ENCODE measurements around the gene TMEM203. TPM values are rescaled to one million over a fixed set of nuclear protein-coding genes. Genes with fewer than 3 reads are reported as not detected.
"Not testable (repeated sequence)": the region's sequence is repeated elsewhere in the genome, so short reads cannot be mapped to it uniquely, and the experiment has no call there.

The TMEM203 gene
- total RNA-seq, 4 donors from 2014 or later = 19.4 to 29.6 (median 25.4) TPM

DNA sequence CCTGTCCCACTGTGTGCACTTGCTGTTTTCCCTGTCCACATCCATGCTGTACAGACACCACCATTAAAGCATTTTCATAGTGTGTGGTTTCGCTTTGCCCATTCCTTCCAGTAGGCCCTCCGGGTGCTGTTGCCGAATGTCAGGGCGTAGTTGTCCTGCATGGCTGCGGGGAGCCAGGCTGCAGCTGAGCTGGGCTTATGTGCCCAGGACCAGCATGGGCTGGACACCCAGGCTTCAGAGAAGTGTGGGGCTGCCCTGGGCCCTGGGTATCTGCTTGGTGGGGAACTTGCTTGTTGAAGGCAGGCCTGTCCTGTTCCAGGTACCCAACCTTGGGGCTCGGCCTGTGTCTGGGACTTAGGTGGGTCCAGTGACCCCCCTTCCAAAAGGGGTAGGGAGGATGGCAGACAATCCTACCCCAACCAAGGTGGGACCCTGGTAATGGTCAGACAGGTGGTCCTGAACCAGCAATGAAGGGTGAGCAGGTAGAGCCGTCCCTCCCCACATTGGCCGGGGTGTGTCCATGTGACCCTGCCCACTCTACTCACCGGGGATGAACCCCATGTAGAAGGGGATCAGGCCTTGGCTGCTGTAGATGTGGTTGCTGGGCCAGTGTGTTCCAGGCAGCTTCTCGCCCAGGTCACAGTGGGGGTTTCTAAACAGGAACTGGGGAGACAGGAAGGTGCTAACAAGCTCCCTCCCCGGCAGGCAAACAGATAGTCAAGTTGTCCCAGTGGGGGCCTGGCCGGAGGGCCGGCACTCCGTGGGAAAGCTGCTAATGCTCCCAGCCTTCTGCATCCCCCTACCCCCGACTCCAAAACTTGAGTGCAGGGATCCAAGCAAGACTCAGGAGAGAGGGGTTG lies 38.4 kb upstream of the TMEM203 start:
- peak overlapping the region in 2 of 4 donors; percentile 4 to 12 for H3K27ac ChIP-seq
- peaks cover 30 to 64% (median 37%) of the 10 kb centered on the region in 3 donors for H3K4me1 ChIP-seq
- TF ChIP-seq, protein P1, sequence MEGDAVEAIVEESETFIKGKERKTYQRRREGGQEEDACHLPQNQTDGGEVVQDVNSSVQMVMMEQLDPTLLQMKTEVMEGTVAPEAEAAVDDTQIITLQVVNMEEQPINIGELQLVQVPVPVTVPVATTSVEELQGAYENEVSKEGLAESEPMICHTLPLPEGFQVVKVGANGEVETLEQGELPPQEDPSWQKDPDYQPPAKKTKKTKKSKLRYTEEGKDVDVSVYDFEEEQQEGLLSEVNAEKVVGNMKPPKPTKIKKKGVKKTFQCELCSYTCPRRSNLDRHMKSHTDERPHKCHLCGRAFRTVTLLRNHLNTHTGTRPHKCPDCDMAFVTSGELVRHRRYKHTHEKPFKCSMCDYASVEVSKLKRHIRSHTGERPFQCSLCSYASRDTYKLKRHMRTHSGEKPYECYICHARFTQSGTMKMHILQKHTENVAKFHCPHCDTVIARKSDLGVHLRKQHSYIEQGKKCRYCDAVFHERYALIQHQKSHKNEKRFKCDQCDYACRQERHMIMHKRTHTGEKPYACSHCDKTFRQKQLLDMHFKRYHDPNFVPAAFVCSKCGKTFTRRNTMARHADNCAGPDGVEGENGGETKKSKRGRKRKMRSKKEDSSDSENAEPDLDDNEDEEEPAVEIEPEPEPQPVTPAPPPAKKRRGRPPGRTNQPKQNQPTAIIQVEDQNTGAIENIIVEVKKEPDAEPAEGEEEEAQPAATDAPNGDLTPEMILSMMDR (IDR thresholded peaks at IDR 0.05) = no peak
- TF ChIP-seq POLR2A (IDR thresholded peaks at IDR 0.05) = no peak
- H3K27me3 ChIP-seq = no peaks in the 10 kb centered on the region
- DNase-seq = no peak
- peaks cover 6 to 21% (median 21%) of the 10 kb centered on the region in 3 donors for H3K36me3 ChIP-seq
- H3K9me3 ChIP-seq = no peaks in the 10 kb centered on the region
- no peak overlapping the region for H3K4me3 ChIP-seq
- WGBS, 2 donors = 56 to 83% methylated on average over 1 to 7 of the region's 15 CpGs
- intact Hi-C loops (cut with DNase I) = no loop called here

DNA sequence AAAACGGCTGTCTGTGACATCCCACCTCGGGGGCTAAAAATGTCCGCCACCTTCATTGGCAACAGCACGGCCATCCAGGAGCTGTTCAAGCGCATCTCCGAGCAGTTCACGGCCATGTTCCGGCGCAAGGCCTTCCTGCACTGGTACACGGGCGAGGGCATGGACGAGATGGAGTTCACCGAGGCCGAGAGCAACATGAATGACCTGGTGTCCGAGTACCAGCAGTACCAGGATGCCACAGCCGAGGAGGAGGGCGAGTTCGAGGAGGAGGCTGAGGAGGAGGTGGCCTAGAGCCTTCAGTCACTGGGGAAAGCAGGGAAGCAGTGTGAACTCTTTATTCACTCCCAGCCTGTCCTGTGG lies 37.8 kb upstream of the TMEM203 start:
- Histone ChIP-seq H3K36me3 (peaks cover 6 to 21% (median 21%) of the 10 kb centered on the region in 3 donors), H3K4me3 (peak overlapping the region in 2 of 4 donors; percentile 86 to 97), H3K4me1 (peaks cover 34 to 70% (median 37%) of the 10 kb centered on the region in 3 donors)
- H3K27me3 ChIP-seq; H3K9me3 ChIP-seq; DNase-seq; H3K27ac ChIP-seq; intact Hi-C loops (cut with DNase I): not testable (repeated sequence)
- WGBS, 2 donors = 77% methylated on average over 6 of the region's 18 CpGs; no CpG with 5 or more reads in 1 of the 2 donors

DNA sequence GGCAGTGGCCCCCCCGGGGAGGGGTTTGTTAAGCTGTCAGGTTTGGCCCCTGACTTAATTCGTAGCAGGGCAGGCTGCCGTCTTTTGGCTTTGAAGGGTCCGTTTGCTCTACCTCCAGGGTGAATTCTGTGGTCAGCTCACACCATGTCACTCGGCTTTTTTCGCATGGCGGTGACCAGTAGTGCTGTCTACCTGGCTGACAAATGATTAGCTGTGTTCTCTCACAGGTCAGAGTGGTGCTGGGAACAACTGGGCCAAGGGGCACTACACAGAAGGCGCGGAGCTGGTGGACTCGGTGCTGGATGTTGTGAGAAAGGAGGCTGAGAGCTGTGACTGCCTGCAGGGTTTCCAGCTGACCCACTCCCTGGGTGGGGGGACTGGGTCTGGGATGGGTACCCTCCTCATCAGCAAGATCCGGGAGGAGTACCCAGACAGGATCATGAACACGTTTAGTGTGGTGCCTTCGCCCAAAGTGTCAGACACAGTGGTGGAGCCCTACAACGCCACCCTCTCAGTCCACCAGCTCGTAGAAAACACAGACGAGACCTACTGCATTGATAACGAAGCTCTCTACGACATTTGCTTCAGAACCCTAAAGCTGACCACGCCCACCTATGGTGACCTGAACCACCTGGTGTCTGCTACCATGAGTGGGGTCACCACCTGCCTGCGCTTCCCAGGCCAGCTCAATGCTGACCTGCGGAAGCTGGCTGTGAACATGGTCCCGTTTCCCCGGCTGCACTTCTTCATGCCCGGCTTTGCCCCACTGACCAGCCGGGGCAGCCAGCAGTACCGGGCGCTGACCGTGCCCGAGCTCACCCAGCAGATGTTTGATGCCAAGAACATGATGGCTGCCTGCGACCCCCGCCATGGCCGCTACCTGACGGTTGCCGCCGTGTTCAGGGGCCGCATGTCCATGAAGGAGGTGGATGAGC lies 37.1 kb upstream of the TMEM203 start:
- DNase-seq = no peak
- Histone ChIP-seq H3K9me3 (no peaks in the 10 kb centered on the region), H3K36me3 (peaks cover 6 to 21% (median 21%) of the 10 kb centered on the region in 3 donors), H3K27me3 (no peaks in the 10 kb centered on the region), H3K27ac (peak overlapping the region; percentile 94 to 100 (median 98)), H3K4me3 (peak overlapping the region; percentile 74 to 97 (median 88)), H3K4me1 (peaks cover 34 to 77% (median 37%) of the 10 kb centered on the region in 3 donors)
- WGBS, 2 donors = 40 to 49% methylated on average over 14 to 15 of the region's 36 CpGs
- TF ChIP-seq POLR2A (IDR thresholded peaks at IDR 0.05) = no peak
- intact Hi-C loops (cut with DNase I) = no loop called here

DNA sequence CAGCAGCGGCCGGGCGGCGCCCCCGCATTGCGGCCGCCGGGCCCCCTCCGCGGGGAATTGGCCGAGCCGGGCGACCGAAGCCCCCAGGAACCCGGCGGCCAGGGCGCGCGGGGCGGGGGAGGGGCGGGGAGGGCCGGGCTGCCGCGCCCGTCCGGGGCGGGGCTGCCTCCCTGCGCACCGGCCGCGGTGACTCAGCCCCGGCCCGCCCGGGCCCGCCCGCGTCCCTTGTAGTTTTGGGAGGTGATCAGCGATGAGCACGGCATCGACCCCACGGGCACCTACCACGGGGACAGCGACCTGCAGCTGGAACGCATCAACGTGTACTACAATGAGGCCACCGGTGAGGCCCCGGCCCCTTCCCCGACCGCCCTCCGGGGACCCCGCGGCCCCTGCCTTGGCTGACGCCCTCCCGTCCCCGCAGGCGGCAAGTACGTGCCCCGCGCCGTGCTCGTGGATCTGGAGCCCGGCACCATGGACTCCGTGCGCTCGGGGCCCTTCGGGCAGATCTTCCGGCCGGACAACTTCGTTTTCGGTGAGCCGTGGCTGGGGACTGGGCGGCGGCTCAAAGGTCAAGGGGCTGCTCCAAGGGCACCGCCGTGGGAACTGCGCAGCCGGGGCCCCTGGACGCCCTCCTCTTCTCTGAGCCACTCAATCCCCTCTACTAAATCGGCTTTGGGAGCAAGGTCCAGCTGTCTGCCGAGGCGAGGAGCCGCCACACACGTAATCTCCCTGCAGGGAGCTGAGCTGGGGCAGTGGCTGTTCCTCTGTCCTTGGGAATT lies 36.2 kb upstream of the TMEM203 start:
- WGBS, 2 donors = no CpG with 5 or more reads among the region's 83 CpGs
- peaks cover 6 to 21% (median 21%) of the 10 kb centered on the region in 3 donors for H3K36me3 ChIP-seq
- peaks cover 39 to 86% (median 41%) of the 10 kb centered on the region in 3 donors for H3K4me1 ChIP-seq
- no peak for DNase-seq
- peak overlapping the region; percentile 74 to 97 (median 88) for H3K4me3 ChIP-seq
- no peaks in the 10 kb centered on the region for H3K27me3 ChIP-seq
- no peaks in the 10 kb centered on the region for H3K9me3 ChIP-seq
- peak overlapping the region; percentile 94 to 100 (median 98) for H3K27ac ChIP-seq
- intact Hi-C loops (cut with DNase I) = no loop called here
- TF ChIP-seq POLR2A (IDR thresholded peaks at IDR 0.05) = no peak
- TF ChIP-seq, protein P1 (IDR thresholded peaks at IDR 0.05) = no peak

DNA sequence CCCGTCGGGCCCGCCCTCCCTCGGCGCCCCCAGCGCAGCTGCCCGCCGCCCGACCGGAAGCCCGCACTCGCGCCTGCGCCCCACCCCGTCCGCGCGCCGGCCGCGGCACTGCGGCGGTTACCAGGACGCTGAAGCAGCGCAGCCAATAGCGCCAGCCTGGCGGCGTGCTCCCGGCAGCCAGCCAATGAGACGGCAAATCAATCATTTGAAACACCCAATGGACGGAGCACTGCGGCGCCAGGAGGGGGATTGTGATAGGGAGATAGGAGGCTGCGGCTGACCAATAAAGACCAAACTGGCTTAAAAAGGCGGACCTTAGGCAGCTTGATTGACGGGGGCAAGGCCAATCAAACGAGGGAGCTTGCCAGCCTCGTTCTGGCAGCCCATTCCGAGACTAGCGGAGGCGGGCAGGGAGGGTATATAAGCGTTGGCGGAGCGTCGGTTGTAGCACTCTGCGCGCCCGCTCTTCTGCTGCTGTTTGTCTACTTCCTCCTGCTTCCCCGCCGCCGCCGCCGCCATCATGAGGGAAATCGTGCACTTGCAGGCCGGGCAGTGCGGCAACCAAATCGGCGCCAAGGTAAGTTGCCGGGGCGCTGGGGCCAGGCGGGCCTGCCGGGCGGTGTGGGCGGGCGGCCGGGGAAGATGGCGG lies 35.5 kb upstream of the TMEM203 start, which contains the start of gene TUBB4B:
Gene TUBB4B (plus strand): TSS at position 447 of the 649 bp plus-strand sequence. CDS start 74 bp downstream, at position 521.
- Histone ChIP-seq H3K27me3 (peaks cover 0 to 3% (median 0%) of the 10 kb centered on the region in 4 donors), H3K27ac (peak within 1 kb of the TSS; percentile 94 to 100 (median 98)), H3K4me1 (peaks cover 44 to 91% (median 48%) of the 10 kb centered on the region in 3 donors), H3K4me3 (peak within 1 kb of the TSS; percentile 74 to 97 (median 88)), H3K36me3 (peaks cover 6 to 21% (median 21%) of the 10 kb centered on the region in 3 donors), H3K9me3 (no peaks in the 10 kb centered on the region)
- TF ChIP-seq POLR2A (IDR thresholded peaks at IDR 0.05) = peak in 3 of 4 donors; percentile 90 to 100 (median 100)
- TF ChIP-seq, protein P1 (IDR thresholded peaks at IDR 0.05) = peak in 3 of 6 experiments; percentile 14 to 35 (median 15)
- WGBS, 2 donors = 0% methylated on average over 9 to 14 of the region's 67 CpGs
- DNase-seq = peak; percentile 97
- intact Hi-C loops (cut with DNase I) = no loop called here
